Measurements from ENCODE around the gene SPINDOC.
"Not testable (repeated sequence)": the region's sequence is repeated elsewhere in the genome, so short reads cannot be mapped to it uniquely, and the experiment has no call there.

Gene SPINDOC

DNA sequence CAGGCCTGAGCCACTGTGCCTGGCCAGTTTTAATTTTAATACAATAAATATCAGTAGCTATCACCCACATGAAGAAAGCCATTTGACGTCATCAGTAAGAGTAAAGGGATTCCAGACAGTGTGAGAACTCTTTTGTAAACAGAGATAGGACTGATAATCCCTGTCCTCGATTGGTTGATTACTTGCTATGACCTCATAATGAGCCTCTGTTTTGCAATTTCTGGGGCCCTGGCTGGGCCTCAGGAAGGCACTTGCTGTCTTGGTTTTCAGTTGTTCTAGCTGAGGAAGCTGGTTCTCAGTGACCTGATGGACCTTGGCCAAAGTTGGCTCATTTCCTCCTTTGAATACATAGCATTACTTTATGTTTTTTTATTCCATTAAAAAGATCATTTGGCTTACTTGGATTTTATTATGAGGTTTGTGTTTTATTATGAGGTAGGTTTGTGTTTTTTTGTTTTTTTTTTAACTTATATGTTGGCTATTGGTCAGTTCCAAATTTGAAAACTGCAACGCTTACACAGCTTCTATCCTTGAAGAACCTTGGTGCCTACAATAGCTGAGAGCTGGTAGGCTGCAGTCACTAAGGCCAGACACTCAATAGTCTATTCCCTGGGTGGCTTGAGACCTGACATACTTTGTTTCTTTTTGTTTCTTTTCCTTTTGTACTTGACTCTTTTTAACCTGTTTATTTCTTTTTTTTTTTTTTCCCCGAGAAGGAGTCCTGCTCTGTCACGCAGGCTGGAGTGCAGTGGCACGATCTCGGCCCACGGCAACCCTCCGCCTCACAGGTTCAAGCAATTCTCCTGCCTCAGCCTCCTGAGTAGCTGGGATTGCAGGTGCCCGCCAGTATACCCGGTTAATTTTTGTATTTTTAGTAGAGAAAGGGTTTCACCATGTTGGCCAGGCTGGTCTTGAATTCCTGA lies 45.6 kb downstream of the SPINDOC start:
- DNase-seq, result no peak

DNA sequence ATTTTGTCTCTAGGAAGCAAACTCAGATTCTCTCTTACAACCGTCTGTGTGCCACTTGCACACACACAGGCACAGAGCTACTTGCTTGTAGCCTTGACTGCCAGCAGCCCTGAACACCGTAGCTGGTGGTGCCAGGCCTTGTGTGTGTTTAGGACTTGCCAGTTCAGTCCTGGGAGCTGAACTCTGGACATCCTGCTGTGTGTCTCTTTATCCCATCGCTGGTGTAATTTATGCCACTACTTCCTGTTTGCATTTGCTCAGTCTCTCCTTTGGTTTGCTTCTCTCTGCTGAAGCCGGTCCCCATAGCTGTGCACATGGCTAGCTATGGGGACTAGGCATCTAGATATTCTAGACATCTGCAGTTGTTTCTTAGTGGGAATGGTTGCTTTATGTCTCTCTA lies 49.7 kb downstream of the SPINDOC start:
- no peak for DNase-seq

DNA sequence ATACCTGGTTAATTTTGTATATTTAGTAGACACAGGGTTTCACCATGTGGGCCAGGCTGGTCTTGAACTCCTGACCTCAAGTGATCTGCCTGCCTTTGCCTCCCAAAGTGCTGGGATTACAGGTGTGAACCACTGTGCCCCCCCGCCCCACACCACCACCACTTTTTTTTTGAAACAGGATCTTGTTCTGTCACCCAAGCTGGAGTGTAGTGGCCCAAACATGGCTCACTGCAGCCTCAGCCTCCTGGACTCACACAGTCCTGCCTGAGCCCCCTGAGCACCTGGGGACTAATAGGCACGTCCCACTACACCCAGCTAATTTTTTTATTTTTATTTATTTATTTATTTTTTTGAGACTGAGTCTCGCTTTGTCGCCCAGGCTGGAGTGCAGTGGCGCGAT lies 50.4 kb downstream of the SPINDOC start:
- not testable (repeated sequence) for DNase-seq

DNA sequence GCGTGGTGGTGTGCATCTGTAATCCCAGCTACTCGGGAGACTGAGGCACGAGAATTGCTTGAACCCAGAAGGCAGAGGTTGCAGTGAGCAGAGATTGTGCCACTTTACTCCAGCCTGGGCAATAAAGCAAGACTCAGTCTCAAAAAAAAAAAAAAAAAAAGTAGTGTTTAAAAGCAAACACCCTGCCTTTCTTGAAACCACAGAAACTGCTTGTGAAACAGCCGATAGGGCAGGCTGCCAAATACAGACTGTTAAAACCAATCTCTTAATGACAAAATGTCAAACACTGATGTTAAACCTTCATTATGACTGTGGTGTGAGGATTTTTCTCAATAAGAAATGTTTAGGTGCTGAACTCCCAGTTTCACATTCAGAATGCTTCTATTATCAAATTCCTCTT lies 53.0 kb downstream of the SPINDOC start:
- DNase-seq, result no peak

DNA sequence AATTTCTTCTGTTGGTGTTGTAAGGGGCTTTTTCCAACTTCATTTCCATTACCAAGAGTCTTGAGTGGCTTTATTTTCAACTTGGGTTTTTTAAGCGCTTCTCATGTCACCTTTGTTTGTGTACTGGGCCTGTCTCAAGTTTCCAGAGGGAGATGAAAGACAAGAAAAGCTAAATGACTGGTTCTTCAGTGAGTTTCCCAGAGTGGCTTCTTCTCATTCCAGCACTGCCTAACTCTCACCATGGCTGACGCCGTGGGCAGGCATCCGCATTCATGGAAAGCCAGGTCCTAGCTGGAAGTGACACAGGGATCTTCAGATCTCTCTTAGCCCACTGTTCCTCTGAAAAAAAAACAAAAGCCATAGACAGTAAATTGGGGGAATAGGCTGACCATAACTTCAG lies 54.3 kb downstream of the SPINDOC start:
- no peak for DNase-seq

DNA sequence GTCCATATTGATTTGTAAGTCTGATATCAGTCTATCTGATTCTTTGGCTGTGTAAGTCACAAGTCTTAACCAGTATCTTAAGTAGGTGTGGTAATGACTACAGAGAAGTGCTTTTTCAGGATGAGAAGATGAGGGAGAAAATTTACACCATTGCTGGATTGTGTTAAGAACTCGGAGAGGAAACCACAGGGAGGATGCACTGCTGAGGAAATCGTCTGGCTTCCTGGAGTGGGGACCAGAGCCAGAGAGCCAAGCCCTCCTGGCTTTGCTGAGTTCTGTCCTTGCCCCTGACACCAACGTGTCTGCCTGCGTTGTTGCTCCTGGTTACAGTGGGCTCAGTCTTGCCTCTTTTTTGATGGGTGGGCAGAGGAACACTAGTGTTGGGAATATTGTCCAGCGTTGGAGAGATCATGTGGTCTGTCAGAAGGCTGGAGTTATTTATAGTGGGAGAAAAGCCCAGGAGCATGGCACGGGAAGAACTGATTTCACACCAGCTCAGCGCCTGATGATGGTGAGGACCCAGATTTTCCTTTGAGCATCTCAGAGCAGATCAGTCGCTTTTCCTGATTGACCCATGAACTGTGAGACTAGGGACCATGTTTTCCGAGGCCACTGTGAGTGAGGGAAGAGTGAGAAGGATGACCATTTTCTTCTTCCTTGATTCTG lies 55.3 kb downstream of the SPINDOC start:
- DNase-seq, result no peak

DNA sequence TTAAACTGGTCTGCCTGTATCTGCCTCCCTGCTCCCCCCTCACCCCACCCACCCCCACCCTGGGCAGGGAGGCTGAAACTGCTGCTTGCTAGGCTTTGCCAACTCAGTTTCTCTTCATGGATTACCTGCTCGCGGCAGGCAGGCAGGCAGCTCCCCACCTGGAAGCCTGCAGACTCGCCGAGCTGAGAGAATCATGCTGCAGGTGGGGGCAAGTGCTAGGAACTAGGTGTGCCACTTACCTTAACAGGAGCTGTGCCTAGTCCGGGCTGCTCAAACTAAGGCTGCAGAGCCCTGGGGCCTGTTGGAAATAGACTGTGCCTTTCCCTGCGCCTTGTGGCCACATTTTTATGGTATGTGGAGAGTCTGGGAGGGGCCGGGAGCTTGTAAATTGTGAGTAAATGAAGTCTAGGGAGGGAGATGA lies 55.9 kb downstream of the SPINDOC start:
- DNase-seq, result no peak

DNA sequence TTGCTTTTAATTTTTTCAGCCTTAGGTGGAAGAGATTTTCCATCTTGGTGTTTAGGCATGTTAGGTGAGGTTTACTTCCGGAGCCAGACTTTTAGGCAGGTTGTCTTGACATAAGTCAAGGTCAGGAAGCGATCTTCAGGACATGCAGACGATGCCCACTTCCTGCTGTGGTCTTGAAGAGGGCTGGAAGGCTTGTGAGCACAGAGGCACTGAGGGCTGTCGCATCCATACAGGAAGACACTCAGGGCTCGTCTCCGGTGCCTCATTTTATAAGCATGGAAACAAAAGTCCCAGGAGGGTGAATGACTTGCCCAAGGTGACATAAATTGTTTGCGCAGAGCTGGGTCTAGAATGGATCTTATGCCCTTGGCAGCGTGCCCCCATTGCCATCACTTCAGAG lies 56.4 kb downstream of the SPINDOC start:
- no peak for DNase-seq

DNA sequence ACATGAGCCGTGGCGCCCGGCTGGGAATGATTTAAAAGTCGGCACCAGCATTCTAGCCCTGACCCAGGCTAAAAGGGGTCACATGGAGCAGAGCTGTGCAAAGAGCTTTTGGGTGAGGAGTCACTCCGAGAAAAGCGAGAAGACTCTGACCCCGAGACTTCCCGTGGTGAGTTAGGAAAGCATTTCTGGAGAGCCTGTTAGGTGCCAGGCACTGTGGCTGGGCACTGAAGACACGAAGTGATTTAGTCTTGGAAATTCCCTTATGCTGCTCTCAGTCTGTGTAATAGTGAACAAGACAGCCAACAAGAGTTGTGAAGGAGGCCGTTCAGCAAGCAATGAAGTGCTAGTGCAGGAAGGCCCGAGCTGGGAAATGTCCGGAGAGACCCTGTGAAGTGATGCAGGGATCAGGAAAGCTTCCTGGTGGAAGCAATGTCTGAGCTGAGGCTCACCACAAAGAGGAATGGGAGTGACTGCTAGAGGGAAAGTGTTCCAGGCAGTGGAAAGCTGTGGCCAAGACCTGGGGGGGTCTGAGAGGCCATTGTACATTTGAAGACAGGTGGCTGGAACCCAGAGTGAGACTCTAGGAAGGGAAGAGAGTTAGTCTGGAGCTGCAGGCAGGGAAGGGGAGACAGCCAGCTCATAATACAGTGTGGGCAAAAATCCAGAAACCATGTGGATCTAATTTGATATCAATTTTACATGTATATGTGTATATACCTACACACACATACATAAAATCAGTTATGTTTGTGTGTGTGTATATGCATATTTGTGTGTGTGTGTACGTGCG lies 57.3 kb downstream of the SPINDOC start:
- no peak for DNase-seq

DNA sequence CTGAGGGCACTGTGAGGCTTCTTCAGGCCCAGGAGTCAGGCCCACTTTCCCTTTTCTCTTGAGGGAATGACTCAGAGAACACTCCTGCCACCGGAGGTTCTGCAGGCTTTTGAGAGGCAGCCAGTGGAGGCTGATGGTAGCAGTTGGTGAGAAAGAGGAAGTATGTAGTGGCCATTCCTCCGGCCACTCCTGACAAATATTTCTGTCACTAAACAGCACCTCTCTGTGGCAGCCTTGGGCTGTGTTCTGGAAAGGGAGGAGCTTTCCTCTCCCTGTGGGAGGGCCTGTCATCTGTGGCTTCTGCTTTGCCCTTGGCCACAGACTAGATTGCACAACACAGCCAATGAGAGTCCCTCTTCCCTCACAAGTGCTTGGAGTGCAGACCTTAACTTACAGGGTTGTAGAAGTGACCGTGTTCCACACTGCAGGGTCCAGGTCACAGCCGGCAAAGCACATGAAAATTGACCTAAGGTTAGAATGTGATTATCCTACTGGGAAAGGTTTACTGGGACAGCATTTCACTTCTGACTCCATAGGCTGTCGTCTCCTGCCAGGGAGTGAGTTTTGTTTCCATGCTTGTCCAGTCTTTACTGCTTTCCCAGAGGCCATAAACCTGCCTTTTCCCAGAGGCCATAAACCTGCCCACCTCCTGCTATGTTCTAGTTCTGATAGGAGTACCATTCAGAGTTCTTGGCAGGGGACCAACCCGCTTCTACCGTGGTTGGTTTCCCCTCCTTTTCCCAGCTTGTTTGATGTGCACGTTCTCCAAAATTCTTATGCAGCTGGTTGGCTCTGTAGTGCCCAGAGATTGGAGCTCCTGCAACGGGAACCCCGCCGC lies 58.9 kb downstream of the SPINDOC start:
- peak; percentile 87 for DNase-seq

DNA sequence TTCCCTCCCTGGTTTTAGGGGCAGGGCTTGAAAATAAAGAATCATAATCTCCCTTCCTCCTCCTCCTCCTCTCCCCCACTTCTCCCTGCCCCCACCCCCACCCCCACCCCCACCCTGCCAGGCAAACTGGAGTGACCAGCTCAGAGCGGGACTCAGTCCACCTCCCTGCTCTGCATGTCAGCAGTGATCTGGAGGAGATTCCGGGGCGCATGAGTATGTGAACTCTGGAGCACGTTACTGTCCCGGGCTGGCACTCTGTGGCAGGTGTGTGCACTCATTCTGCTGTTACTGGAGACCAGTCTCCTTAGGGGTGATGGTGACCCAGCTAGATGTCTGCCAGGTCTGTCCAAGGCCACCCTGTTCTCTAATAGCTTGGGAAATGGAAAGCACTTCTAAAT lies 59.5 kb downstream of the SPINDOC start:
- DNase-seq, result no peak

DNA sequence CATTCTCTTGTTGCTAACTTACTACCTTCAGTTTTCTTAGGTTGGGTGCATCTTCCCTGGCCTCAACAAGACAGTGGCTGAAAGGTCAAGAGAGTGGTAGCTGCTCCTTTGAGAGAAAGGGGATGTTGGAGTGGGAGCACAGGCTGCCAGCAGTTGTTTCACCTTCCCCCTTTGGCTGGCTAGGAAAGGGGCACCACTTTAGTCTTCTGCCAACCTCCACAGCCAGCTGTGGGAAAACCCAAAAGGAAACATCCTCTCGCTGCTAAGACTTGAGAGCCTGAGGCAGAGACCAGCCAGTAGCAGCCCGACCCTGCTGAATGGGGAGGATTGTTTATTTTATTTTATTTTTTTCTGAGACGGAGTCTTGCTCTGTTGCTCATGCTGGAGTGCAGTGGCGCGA lies 60.1 kb downstream of the SPINDOC start:
- no peak for DNase-seq

DNA sequence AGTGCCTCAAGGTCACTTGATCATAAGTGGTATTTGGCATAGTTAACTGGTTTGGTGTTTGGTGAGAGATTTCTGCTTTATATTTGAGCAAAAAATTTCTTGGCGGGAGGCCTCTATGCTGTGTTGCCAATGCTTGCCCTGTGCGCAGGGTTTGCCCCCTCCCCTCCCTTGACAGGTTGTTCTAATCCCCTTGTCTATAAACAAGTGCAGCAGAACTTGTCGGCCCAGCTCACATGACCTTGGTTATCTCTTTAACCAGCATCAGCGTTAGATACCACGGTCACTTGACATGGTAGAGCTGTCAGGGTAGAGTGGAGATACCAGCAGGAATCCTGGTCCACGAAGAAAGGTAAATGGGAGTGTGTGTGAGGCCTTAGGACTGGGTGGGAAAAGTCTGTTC lies 61.3 kb downstream of the SPINDOC start:
- no peak for DNase-seq

DNA sequence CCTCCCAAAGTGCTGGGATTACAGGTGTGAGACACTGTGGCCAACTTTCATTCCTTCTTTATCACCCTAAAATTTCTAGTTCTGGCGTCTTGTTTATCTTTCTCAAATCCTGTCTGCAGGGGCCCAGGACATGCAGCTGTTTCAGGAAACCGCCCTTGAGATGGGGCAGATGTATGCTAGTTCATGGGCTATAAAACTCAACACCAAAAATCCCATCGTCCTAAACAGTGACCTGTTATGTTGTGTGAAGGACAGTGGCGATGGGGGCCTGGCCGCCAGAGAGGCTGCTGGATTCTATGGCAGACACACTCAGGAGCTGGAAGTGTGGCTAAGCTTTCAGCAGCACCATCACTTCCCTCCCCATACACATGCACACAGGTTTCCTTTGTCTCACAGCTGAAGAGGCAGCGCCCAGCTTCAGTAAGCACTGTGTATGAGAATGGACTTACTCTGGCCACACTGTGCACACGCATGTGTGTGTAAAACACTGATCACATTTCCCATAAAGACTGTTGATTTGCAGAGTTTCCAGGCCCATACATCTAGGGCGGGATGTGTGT lies 62.3 kb downstream of the SPINDOC start:
- no peak for DNase-seq

DNA sequence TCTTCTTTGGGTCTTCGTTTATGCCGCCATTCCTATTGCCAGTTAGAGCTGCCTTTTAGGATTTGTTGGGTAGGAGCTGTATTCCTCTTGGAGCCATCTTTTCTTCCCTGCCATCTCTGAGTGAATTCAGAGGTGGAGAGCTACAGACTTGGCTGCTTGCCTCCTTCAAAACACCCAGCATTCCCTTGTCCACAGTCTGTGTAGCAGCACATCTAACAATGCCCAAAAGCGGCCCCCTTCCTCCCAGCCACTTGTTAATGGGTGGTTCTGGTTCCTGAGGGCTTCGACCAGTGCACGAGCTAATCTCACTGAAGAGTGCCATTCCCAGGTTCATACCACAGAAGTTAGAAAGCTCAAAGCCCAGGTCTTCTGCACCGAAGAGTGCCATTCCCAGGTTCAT lies 63.4 kb downstream of the SPINDOC start:
- no peak for DNase-seq
